H1 (cell line): ENCODE measurements around the gene DEGS2. TPM values are rescaled to one million over a fixed set of nuclear protein-coding genes. Genes with fewer than 3 reads are reported as not detected.

ENCODE experiments used
- BRCA1 ChIP-seq: IDR thresholded peaks from 2 replicates; pipeline ENCODE4 v1.6.1; 2012; ENCODE audit warnings: low read depth, low read length, improper control_type of control experiment
- CTBP2 ChIP-seq: IDR thresholded peaks from 2 replicates; pipeline ENCODE4 v1.7.0; 2011; ENCODE audit warnings: borderline replicate concordance, mild to moderate bottlenecking, moderate library complexity, mixed read lengths, low read length; ENCODE audit not compliant: insufficient read depth, insufficient read length
- KDM4A ChIP-seq: IDR thresholded peaks from one replicate; pipeline ENCODE4 v1.7.1; 2012; ENCODE audit warnings: low read depth, mild to moderate bottlenecking, moderate library complexity, low read length, inconsistent platforms; ENCODE audit not compliant: severe bottlenecking
- KDM5A ChIP-seq: fragments of 200-600 bp; IDR thresholded peaks from 2 replicates; pipeline ENCODE4 v1.7.1; 2012; ENCODE audit warnings: mild to moderate bottlenecking, low read length, inconsistent platforms, mixed read lengths
- PHF8 ChIP-seq: fragments of 200-600 bp; sonication (generic); conservative IDR thresholded peaks from 2 replicates; pipeline ENCODE4 v1.7.1; 2012; ENCODE audit warnings: low read depth, mild to moderate bottlenecking, inconsistent platforms, low read length, moderate library complexity
- TAF1 ChIP-seq: IDR thresholded peaks from 2 replicates; pipeline ENCODE4 v1.6.1; 2011; ENCODE audit warnings: mild to moderate bottlenecking, low read depth, low read length
- ZNF274 ChIP-seq: IDR thresholded peaks from 2 replicates; pipeline ENCODE4 v1.7.0; 2012; ENCODE audit warnings: low read length, borderline replicate concordance; ENCODE audit errors: extremely low read depth
- polyA plus RNA-seq, 7 experiments: library from polyadenylated mRNA; depleted of rRNA in 3 of 7; stranded (reverse) in 5 of 7; unstranded in 2 of 7; fragments of >200 nt in 5 of 7; fragments of 200-250 nt in 2 of 7; gene quantifications; 1 replicate in 5 of 7; 2 replicates in 1 of 7; 4 replicates in 1 of 7; pipeline versions ENCODE4 v1.2.1 to v1.2.3, GENCODE V29; 2011 to 2013; ENCODE audit warnings: missing spikeins in 2 of 7, mixed read lengths in 2 of 7
- total RNA-seq: library from RNA; stranded (reverse); fragmentation: NEBNext Ultra II Directional; extraction: Animal tissue kit (Norgen Biotek cat#: 25700); gene quantifications from 2 replicates; pipeline ENCODE4 v1.2.1, GENCODE V29; 2021
- TF ChIP-seq, protein P1 (sequence below): fragments of 300-600 bp; sonication (generic); IDR thresholded peaks from 2 replicates; pipeline ENCODE4 v1.7.1; 2012; ENCODE audit warnings: low read length, moderate library complexity, mild to moderate bottlenecking, inconsistent platforms; ENCODE audit not compliant: insufficient replicate concordance
- TF ChIP-seq, protein P2 (sequence below), 3 experiments: IDR thresholded peaks; 1 replicate in 2 of 3; 2 replicates in 1 of 3; pipeline versions ENCODE4 v1.5.1 to v1.6.1; 2011; ENCODE audit warnings: low read length in 3 of 3, mild to moderate bottlenecking in 3 of 3, inconsistent platforms in 2 of 3, low read depth in 1 of 3, moderate library complexity in 1 of 3; ENCODE audit not compliant: insufficient read depth in 1 of 3; ENCODE audit errors: control extremely low read depth in 1 of 3

Gene DEGS2
- total and polyA plus RNA-seq, 2 of the 8 experiments (the other 6 are each of a cell fraction or from before 2014, with no cell fraction given) = 0.61 to 0.82 TPM

DNA sequence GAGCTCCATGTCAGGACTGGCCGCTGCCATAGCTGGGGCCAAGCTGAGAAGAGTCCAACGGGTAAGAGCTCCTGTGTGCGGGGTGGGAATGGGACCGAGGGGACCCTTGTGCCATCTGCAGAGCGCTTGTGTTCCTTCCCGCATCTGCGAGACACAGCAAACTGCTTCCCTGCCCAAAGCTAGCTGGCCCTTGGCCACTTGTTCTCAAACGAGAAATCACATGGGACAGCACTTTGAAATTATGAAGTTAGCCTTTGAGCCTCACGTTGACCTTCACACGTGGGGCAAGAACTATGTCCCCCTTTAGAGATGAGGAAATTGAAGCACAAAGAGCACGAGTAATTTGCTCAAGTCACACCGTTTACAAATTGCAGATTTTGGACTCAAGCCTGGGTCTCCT is 30.8 kb downstream of the DEGS2 start (continued):
- TF ChIP-seq, protein P1, sequence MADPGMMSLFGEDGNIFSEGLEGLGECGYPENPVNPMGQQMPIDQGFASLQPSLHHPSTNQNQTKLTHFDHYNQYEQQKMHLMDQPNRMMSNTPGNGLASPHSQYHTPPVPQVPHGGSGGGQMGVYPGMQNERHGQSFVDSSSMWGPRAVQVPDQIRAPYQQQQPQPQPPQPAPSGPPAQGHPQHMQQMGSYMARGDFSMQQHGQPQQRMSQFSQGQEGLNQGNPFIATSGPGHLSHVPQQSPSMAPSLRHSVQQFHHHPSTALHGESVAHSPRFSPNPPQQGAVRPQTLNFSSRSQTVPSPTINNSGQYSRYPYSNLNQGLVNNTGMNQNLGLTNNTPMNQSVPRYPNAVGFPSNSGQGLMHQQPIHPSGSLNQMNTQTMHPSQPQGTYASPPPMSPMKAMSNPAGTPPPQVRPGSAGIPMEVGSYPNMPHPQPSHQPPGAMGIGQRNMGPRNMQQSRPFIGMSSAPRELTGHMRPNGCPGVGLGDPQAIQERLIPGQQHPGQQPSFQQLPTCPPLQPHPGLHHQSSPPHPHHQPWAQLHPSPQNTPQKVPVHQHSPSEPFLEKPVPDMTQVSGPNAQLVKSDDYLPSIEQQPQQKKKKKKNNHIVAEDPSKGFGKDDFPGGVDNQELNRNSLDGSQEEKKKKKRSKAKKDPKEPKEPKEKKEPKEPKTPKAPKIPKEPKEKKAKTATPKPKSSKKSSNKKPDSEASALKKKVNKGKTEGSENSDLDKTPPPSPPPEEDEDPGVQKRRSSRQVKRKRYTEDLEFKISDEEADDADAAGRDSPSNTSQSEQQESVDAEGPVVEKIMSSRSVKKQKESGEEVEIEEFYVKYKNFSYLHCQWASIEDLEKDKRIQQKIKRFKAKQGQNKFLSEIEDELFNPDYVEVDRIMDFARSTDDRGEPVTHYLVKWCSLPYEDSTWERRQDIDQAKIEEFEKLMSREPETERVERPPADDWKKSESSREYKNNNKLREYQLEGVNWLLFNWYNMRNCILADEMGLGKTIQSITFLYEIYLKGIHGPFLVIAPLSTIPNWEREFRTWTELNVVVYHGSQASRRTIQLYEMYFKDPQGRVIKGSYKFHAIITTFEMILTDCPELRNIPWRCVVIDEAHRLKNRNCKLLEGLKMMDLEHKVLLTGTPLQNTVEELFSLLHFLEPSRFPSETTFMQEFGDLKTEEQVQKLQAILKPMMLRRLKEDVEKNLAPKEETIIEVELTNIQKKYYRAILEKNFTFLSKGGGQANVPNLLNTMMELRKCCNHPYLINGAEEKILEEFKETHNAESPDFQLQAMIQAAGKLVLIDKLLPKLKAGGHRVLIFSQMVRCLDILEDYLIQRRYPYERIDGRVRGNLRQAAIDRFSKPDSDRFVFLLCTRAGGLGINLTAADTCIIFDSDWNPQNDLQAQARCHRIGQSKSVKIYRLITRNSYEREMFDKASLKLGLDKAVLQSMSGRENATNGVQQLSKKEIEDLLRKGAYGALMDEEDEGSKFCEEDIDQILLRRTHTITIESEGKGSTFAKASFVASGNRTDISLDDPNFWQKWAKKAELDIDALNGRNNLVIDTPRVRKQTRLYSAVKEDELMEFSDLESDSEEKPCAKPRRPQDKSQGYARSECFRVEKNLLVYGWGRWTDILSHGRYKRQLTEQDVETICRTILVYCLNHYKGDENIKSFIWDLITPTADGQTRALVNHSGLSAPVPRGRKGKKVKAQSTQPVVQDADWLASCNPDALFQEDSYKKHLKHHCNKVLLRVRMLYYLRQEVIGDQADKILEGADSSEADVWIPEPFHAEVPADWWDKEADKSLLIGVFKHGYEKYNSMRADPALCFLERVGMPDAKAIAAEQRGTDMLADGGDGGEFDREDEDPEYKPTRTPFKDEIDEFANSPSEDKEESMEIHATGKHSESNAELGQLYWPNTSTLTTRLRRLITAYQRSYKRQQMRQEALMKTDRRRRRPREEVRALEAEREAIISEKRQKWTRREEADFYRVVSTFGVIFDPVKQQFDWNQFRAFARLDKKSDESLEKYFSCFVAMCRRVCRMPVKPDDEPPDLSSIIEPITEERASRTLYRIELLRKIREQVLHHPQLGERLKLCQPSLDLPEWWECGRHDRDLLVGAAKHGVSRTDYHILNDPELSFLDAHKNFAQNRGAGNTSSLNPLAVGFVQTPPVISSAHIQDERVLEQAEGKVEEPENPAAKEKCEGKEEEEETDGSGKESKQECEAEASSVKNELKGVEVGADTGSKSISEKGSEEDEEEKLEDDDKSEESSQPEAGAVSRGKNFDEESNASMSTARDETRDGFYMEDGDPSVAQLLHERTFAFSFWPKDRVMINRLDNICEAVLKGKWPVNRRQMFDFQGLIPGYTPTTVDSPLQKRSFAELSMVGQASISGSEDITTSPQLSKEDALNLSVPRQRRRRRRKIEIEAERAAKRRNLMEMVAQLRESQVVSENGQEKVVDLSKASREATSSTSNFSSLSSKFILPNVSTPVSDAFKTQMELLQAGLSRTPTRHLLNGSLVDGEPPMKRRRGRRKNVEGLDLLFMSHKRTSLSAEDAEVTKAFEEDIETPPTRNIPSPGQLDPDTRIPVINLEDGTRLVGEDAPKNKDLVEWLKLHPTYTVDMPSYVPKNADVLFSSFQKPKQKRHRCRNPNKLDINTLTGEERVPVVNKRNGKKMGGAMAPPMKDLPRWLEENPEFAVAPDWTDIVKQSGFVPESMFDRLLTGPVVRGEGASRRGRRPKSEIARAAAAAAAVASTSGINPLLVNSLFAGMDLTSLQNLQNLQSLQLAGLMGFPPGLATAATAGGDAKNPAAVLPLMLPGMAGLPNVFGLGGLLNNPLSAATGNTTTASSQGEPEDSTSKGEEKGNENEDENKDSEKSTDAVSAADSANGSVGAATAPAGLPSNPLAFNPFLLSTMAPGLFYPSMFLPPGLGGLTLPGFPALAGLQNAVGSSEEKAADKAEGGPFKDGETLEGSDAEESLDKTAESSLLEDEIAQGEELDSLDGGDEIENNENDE = no peak
- TF ChIP-seq KDM4A (no peak), TAF1 (no peak), BRCA1 (no peak), PHF8 (no peak), CTBP2 (no peak), KDM5A (no peak), ZNF274 (no peak)
- TF ChIP-seq, protein P2, sequence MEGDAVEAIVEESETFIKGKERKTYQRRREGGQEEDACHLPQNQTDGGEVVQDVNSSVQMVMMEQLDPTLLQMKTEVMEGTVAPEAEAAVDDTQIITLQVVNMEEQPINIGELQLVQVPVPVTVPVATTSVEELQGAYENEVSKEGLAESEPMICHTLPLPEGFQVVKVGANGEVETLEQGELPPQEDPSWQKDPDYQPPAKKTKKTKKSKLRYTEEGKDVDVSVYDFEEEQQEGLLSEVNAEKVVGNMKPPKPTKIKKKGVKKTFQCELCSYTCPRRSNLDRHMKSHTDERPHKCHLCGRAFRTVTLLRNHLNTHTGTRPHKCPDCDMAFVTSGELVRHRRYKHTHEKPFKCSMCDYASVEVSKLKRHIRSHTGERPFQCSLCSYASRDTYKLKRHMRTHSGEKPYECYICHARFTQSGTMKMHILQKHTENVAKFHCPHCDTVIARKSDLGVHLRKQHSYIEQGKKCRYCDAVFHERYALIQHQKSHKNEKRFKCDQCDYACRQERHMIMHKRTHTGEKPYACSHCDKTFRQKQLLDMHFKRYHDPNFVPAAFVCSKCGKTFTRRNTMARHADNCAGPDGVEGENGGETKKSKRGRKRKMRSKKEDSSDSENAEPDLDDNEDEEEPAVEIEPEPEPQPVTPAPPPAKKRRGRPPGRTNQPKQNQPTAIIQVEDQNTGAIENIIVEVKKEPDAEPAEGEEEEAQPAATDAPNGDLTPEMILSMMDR (IDR thresholded peaks at IDR 0.05; ENCODE audit: control extremely low read depth in 1 of 3, insufficient read depth in 1 of 3, low read depth in 1 of 3, low read length in 3 of 3) = no peak
